ENCODE results near the gene OR11L1. TPM values are rescaled to one million over a fixed set of nuclear protein-coding genes. Genes with fewer than 3 reads are reported as not detected.

Gene OR11L1
- total RNA-seq, 2 experiments from 2014 or later = not detected

Other genes starting within 250 kb of the OR11L1 start
- gene OR2G3, start 236.3 kb downstream of the OR11L1 start, total RNA-seq = not detected
- gene OR13G1, start 162.2 kb downstream of the OR11L1 start, total RNA-seq = not detected
- not detected for gene OR6F1, start 125.2 kb downstream of the OR11L1 start, total RNA-seq
- gene OR14K1, start 103.3 kb downstream of the OR11L1 start, total RNA-seq = not detected
- not detected for gene OR14A2, start 93.8 kb downstream of the OR11L1 start, total RNA-seq
- gene OR1C1, start 81.3 kb downstream of the OR11L1 start, total RNA-seq = not detected
- not detected for gene OR14A16, start 17.8 kb downstream of the OR11L1 start, total RNA-seq
- under 1 TPM; 0.21 to 0.74 TPM for gene TRIM58, start 15.3 kb upstream of the OR11L1 start, total RNA-seq
- gene OR2W3, start 53.7 kb upstream of the OR11L1 start, total RNA-seq = not detected
- gene OR2T8, start 78.4 kb upstream of the OR11L1 start, total RNA-seq = not detected
- gene OR2AJ1, start 83.0 kb upstream of the OR11L1 start, total RNA-seq = not detected
- under 1 TPM in 1 of 2 experiments, not detected in 1; 0.29 TPM for gene OR2L8, start 107.0 kb upstream of the OR11L1 start, total RNA-seq
- gene OR2AK2, start 123.3 kb upstream of the OR11L1 start, total RNA-seq = not detected
- not detected for gene OR2L5, start 171.8 kb upstream of the OR11L1 start, total RNA-seq
- not detected for gene OR2L2, start 188.2 kb upstream of the OR11L1 start, total RNA-seq
- gene OR2L3, start 204.9 kb upstream of the OR11L1 start, total RNA-seq = not detected